ENCODE results near the gene SRRM2.

The SRRM2 gene

DNA sequence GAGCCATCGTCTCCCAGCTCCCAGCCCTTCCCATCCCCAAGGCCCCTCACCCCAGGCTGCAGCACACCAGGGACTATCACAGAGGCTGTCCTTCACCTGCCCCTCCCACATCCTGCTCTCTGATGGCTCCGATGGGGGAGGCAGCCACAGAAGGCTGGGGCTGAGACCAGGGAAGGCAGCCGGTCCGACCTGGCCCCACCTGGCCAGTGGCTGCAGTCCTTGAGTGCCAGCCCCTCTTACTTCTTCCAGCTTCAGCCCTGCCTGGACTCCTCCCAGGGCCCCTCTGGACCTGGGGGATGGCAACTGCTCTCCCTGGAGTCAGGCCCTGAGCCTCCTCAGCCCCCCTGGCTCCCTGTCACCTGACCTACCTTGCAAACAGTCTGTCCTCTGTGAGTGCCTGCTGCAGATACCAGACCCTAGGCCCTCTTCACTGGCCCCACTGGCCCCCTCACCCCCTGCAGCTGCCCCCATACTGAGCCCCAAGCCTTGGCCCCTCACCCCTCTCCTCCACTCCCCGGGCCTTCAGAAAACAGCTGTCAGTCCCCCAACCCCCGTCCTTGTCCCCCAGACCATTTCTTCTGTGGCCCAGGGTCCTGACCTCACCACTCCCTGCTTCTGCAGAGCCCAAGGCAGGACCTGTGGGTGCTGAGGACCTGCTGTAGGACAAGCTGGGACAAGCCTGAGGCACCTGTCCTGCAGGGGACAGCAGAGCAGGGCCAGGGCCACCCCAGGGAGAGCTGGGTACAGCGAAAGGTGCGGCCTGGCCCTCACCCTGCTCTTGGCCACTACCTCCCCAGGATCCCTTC is 12.6 kb upstream of the SRRM2 start:
- no peak for DNase-seq (ENCODE audit: low spot score)

GRCh38 chr16:2740476-2740875 is 12.0 kb upstream of the SRRM2 start:
- no peak for DNase-seq (ENCODE audit: low spot score)

GRCh38 chr16:2741168-2741567 is 11.3 kb upstream of the SRRM2 start:
- DNase-seq (ENCODE audit: low spot score), result no peak

DNA sequence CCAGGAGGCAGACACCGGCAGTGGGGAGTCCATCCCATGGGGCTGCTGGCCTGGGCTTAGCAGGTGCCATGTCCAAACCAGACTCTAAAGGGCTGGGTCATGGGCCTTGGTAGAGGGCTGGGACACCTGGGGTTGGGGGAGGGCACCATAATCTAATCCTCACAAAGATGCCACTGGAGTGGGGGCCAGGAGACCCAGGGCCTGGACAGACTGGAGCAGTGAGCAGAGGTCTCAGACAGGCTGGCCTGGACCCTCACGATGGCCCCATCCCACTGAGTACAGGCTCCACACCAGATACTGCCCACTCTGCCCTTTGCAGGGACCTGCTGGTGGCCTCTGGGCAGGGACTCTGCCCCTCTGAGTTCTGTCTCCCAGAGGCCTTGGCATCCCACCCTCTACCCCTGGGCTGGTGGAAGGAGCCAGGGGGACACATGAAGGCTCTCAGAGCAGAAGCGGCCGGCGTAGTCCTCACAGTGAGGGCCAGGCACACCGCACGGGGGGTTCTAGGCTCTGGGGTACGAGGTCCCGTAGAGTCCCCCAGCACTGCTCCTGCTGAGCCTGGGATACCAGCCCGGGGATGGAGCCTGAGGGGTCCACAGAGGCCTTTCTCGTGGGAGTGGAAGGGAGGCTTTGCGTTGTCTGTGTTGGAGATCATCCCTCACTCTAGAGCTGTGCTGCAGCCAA is 10.0 kb upstream of the SRRM2 start:
- DNase-seq (ENCODE audit: low spot score), result no peak

GRCh38 chr16:2743007-2743810 is 9.2 kb upstream of the SRRM2 start:
- DNase-seq (ENCODE audit: low spot score), result no peak

DNA sequence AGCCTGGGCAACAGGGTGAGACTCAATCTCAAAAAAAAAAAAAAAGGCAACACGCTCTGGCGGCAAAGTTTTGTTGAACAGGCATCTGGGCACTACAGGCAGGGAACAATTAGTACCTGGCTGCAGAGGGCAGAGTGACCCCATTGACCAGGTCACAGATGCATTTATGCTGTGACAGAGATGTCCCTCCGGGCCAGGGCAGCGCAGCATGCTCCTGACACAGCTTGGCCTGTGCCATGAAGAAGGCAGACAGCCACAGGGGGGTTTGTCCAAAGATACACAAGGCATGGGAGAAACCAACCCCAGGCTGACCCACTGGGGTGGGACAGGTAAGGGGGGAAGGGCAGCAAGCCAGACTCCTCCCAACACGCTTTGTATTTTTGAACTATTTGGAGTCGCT is 7.7 kb upstream of the SRRM2 start:
- no peak for DNase-seq (ENCODE audit: low spot score)

DNA sequence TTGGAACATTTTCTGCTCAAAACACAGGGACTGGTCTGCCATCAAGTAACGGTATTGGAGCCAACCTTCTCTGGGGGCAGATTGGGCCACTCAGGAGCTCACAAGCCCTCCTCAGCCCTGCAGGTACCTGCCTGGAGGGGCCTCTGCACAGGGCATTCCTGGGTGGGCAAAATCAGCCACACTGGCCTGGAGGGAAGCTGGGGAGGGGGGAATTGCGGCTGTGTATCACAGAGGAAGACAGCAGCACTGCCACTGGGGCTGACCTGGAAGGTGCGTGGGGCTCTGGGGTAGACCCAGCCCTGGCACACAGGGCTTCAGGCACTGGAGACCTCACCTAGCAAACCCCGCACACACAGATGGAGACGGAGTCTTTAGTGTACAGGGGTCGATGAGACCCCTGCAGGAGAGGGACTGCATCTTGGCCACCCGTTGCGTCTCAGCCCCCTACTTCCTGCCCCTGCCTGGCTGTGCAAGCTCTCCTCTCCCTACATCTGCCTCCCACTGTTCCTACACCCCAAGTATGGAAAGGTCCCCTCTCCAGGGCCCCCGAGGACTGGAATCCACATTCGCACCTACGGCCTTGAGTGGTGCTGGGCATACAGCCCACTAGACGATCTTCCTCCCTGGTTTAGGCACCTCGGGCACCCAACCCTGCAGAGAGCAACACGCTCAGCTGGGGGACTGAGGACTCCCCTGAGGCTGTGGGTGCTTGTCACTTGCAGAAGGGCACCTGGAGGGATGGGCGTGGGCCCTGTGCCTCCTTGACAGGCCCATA is 7.1 kb upstream of the SRRM2 start:
- no peak for DNase-seq (ENCODE audit: low spot score)

DNA sequence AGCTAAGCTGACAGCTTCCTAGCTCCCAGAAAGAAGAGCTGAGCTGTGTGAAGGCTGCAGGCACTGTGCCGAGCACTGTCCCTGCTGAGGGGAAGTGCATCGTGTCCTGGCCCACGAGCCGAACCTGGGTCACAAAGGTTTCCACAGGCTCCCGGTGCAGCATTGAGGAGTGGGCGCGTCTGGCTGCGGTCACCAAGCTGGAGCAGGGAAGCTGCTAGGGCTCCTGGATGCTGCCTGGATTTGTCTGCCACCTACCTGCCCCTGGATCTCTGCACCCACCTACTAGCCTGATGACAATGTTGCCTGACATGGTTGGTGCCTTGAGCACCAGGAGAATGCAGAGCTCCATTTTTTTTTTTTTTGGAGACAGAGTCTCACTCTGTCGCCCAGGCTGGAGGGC is 6.5 kb upstream of the SRRM2 start:
- DNase-seq (ENCODE audit: low spot score), result no peak

DNA sequence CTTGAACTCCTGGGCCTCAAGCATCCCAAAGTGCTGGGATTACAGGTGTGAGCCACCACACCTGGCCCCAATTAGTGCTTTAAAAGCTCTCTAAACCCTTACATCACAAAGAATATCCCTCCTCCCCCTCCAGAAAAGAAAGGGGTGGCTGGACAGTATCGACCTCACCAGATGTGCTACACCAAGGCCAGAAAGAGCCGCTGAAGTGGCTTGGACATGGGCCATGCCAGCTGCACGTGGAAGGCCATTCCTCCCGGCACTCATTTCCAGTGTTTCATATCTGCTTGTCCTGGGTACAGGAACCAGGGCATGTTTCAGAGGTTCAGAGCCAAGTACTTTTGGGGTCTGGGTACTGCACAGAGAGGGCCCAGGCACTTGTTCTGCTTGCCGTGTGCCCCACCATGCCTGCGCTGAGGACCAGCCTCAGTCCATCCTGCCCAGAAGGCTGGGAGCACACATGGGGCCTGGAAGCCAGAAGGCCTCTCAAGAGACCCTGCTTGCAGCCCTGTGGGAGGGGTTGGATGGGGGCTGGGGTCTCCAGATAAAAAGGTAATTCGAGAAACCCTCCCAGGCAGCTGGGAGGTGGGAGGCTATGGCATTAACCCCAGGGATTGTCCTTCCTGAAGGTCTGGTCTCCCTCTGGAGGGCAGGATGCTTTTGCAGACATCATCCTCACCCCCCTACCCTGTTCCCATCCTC is 3.5 kb upstream of the SRRM2 start:
- no peak for DNase-seq (ENCODE audit: low spot score)

DNA sequence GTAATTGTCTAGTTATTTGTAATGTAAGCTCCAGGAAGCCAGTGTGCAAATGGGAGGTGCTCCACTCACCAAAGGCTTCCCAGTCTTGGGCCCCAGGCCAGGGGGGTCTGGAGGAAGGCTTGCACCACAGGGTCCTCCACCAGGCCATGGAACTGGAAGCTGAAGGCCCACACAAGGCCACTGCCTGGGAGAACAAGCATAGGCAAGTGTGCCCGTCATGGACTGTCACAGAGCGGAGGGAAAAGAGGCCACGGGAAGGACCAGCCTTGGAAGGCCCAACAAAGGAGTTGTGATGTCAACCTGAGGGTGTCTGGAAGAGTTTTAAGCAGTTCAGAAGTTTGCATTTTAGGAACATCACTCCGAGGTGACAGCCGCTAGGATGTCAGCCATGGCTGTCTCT is 3.0 kb upstream of the SRRM2 start:
- no peak for DNase-seq (ENCODE audit: low spot score)

DNA sequence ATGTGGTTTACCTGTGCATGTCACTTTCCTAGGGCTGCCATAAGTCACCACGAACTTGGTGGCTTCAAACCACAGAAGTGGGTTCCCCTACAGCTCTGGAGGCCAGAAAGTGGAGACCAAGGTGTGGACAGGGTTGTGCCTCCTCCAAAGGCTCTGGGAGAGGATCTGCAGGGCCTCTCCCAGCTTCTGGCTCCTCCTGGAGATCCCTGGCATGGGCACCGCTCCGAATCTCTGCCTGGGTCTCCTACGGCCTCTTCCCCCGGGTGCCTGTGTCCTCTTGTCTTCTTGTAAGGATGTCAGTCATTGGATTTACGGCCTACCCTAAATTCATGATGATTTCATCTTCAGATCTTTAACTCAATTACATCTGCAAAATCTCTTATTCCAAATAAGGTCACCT is 2.5 kb upstream of the SRRM2 start:
- no peak for DNase-seq (ENCODE audit: low spot score)

GRCh38 chr16:2751577-2752034 is 832 bp upstream of the SRRM2 start:
- no peak for DNase-seq (ENCODE audit: low spot score)

GRCh38 chr16:2752850-2753732 is 653 bp downstream of the SRRM2 start:
- peak; percentile 90 for DNase-seq (ENCODE audit: low spot score)

- DNase-seq (ENCODE audit: low spot score), result peak; percentile 44
These were observed 1.2 kb downstream of the SRRM2 start for GRCh38 chr16:2753733-2754020.

DNA sequence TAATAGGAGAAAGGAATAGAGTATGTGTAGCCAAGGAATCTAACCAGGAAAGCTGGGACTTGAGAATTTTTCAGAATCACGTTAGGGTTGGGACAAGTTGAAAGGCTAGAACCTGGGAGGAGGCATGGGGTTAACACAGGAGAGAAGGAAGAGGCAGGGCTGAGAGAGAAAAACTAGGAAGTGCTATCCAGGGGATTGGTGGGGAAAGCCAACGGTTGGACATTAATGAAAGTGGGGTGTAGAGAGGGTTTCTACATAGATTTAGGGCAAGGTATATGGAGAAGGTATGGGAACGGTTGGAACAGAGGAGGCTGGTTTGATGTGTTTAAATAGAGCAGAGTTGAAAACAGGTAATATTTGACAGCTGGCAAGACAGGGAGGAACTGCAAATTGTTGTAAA is 2.7 kb downstream of the SRRM2 start:
- no peak for DNase-seq (ENCODE audit: low spot score)

DNA sequence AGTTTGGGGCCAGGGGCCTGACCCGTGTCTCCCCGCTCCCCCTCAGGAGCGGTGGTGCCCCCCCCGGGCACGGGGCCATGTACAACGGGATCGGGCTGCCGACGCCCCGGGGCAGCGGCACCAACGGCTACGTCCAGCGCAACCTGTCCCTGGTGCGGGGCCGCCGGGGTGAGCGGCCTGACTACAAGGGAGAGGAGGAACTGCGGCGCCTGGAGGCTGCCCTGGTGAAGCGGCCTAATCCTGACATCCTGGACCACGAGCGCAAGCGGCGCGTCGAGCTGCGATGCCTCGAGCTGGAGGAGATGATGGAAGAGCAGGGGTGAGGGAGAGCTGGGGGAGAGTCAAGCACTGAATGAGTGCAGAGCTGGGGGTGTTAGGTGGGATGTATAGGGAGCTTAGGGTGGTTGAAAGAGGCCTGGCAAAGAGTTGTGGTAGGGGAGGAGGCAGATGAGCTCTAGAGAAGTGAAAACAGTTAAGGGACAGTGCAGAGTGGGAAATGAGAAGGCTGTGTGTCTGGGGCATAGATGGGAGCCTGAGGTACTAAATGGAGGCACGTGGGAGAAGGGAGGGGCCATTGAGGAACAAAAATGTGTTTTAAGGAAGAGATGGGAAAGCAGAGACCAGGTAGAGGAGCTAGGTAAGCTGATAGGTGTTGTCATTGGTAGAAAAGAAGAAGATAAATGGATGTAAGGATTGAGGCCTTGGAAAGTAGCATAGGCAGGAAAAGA is 4.0 kb downstream of the SRRM2 start:
- DNase-seq (ENCODE audit: low spot score), result no peak

DNA sequence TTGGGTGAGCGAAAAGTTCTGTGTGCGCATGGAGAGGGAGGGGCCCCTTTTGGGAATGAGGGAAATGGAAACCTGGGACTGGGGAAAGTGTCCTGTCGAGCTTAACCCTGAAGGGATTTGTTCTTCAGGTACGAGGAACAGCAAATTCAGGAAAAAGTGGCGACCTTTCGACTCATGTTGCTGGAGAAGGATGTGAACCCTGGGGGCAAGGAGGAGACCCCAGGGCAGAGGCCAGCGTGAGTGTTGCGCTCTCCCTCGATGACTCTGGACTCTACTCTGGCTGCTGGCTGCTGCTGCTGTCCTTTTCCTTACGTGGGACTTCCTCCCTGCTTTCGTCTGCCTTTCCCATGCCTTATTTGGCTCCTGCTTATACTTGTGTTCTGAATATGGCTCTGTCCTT is 4.9 kb downstream of the SRRM2 start:
- no peak for DNase-seq (ENCODE audit: low spot score)

DNA sequence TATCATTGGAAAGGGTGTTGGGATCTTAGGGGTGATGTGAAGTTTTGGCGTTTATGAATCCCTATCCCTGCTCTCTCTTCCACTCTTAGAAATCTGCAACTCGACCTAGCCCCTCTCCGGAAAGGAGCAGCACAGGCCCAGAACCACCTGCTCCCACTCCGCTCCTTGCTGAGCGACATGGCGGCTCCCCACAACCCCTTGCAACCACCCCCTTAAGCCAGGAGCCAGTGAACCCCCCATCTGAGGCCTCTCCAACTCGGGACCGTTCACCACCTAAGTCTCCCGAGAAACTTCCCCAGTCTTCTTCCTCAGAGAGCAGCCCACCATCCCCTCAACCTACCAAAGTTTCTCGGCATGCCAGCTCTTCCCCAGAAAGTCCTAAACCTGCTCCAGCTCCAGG is 9.0 kb downstream of the SRRM2 start:
- no peak for DNase-seq (ENCODE audit: low spot score)

GRCh38 chr16:2761886-2762583 is 9.6 kb downstream of the SRRM2 start:
- DNase-seq (ENCODE audit: low spot score), result no peak
